ENCODE measurements around the gene RNU5B-1. TPM values are rescaled to one million over a fixed set of nuclear protein-coding genes. Genes with fewer than 3 reads are reported as not detected.

RNU5B-1 gene
- total RNA-seq, 6 donors from 2014 or later, result 22.5 to 38.1 TPM; not detected in 4

- DNase-seq, result no peak
- no peak for ATAC-seq (ENCODE audit: low FRiP score in 2 of 2)
These were observed 32.3 kb downstream of the RNU5B-1 start for GRCh38 chr15:65336493-65337435.

DNA sequence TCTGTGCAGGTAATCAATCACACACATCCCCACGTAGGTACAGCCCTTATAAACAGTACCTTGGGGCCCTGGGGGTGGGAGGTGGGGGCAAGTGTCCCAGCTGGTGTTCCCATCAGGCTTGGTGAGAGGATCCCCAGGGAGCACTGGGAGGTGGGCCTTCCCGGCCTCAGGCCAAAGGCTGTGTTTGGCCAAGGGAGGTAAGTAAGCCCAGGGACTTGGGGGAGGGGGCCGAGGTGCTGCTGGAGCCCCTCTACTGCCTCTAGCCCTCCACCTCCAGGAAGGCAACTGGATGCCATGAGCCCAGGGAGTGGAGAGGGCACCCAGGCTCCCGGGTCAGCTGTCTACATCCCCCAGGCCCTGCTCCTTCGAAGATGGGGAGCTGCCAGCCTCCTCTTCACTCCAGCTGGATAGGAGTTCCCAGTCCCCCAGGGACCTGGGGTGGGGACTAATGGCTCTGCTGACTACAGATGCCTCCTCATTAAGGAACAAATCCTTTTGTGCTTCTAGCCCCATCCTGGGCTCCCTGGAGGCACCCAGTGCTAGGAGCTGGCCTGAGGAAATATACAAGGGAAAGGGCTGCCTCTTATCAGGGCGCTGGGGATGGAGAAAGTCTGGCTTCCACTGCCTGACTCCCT is 33.1 kb downstream of the RNU5B-1 start:
- TF ChIP-seq EP300 (IDR thresholded peaks at IDR 0.05), result no peak
- TF ChIP-seq POLR2A (IDR thresholded peaks at IDR 0.05), result no peak
- TF ChIP-seq, protein P1, sequence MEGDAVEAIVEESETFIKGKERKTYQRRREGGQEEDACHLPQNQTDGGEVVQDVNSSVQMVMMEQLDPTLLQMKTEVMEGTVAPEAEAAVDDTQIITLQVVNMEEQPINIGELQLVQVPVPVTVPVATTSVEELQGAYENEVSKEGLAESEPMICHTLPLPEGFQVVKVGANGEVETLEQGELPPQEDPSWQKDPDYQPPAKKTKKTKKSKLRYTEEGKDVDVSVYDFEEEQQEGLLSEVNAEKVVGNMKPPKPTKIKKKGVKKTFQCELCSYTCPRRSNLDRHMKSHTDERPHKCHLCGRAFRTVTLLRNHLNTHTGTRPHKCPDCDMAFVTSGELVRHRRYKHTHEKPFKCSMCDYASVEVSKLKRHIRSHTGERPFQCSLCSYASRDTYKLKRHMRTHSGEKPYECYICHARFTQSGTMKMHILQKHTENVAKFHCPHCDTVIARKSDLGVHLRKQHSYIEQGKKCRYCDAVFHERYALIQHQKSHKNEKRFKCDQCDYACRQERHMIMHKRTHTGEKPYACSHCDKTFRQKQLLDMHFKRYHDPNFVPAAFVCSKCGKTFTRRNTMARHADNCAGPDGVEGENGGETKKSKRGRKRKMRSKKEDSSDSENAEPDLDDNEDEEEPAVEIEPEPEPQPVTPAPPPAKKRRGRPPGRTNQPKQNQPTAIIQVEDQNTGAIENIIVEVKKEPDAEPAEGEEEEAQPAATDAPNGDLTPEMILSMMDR (IDR thresholded peaks at IDR 0.05), result no peak
- TF ChIP-seq POLR2AphosphoS5 (IDR thresholded peaks at IDR 0.05), result no peak
- DNase-seq, result no peak
- no peaks in the 10 kb centered on the region for H3K36me3 ChIP-seq
- WGBS, 2 donors, result 67 to 79% methylated on average over 5 to 6 of the region's 6 CpGs
- H3K27me3 ChIP-seq, result no peaks in the 10 kb centered on the region
- no peak overlapping the region for H3K4me3 ChIP-seq
- no peaks in the 10 kb centered on the region for H3K4me1 ChIP-seq
- no peak for ATAC-seq (ENCODE audit: low FRiP score in 2 of 2)
- H3K27ac ChIP-seq, result no peak overlapping the region
- H3K9me3 ChIP-seq, result no peaks in the 10 kb centered on the region

More at GRCh38 chr15:65336493-65337435, 32.3 kb downstream of the RNU5B-1 start:
- TF ChIP-seq, protein P1 (IDR thresholded peaks at IDR 0.05), result no peak
- no peak for TF ChIP-seq EP300 (IDR thresholded peaks at IDR 0.05)
- no peak for TF ChIP-seq POLR2A (IDR thresholded peaks at IDR 0.05)
- TF ChIP-seq POLR2AphosphoS5 (IDR thresholded peaks at IDR 0.05), result no peak
- no peak overlapping the region for H3K27ac ChIP-seq
- no peaks in the 10 kb centered on the region for H3K27me3 ChIP-seq
- H3K4me1 ChIP-seq, result no peaks in the 10 kb centered on the region
- H3K4me3 ChIP-seq, result no peak overlapping the region
- no peaks in the 10 kb centered on the region for H3K9me3 ChIP-seq
- no peaks in the 10 kb centered on the region for H3K36me3 ChIP-seq
- WGBS, 2 donors, result 67 to 81% methylated on average over 14 to 21 of the region's 21 CpGs

DNA sequence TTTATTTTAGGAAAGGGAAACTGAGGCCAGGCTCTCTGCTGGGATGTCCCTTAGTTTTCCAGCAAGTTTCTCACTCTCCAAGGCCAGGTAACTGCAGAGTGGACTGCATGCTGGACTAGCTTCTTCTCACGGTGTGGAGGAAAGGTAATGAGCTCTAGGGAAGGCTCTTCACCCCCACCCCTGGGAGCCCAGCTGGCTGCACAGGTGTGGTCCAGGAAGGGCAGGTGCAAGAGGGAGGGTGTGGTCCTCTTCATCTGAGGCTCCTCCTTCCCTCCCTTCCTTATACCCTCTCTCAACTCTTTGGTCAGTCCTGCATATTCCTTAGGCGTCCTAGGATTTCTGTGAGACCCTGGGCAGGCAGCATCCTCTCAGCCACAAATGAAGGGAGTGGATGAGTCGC is 33.9 kb downstream of the RNU5B-1 start:
- DNase-seq (no peak), ATAC-seq (ENCODE audit: low FRiP score in 2 of 2) (no peak)
- WGBS, 2 donors, result 74 to 85% methylated on average over 2 to 3 of the region's 3 CpGs
- no peak for TF ChIP-seq POLR2AphosphoS5 (IDR thresholded peaks at IDR 0.05)
- no peak for TF ChIP-seq POLR2A (IDR thresholded peaks at IDR 0.05)
- TF ChIP-seq EP300 (IDR thresholded peaks at IDR 0.05), result no peak
- TF ChIP-seq, protein P1 (IDR thresholded peaks at IDR 0.05), result no peak
- H3K27ac ChIP-seq, result no peak overlapping the region
- H3K27me3 ChIP-seq, result no peaks in the 10 kb centered on the region
- no peak overlapping the region for H3K4me3 ChIP-seq
- no peaks in the 10 kb centered on the region for H3K36me3 ChIP-seq
- no peaks in the 10 kb centered on the region for H3K9me3 ChIP-seq
- H3K4me1 ChIP-seq, result no peaks in the 10 kb centered on the region

DNA sequence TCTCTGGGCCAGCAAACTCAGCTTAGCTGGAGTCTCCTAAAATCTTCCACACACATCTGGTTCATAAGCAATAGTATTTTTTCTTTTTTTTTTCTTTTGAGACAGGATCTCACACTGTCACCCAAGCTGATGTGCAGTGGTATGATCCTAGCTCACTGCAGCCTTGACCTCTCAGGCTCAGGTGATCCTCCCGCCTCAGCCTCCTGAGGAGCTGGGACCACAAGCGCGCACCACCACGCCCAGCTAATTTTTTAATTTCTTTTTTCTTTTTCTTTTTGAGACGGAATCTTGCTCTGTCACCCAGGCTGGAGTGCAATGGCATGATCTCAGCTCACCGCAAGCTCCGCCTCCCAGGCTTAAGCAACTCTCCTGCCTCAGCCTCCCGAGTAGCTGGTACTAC is 34.3 kb downstream of the RNU5B-1 start:
- 93 to 94% methylated on average over 8 of the region's 8 CpGs for WGBS, 2 donors
- Histone ChIP-seq H3K4me1 (no peaks in the 10 kb centered on the region), H3K36me3 (no peaks in the 10 kb centered on the region), H3K9me3 (no peaks in the 10 kb centered on the region), H3K27me3 (no peaks in the 10 kb centered on the region), H3K4me3 (no peak overlapping the region), H3K27ac (no peak overlapping the region)
- TF ChIP-seq, protein P1 (IDR thresholded peaks at IDR 0.05), result no peak
- TF ChIP-seq POLR2A (IDR thresholded peaks at IDR 0.05), result no peak
- TF ChIP-seq POLR2AphosphoS5 (IDR thresholded peaks at IDR 0.05), result no peak
- TF ChIP-seq EP300 (IDR thresholded peaks at IDR 0.05), result no peak
- no peak for DNase-seq
- no peak for ATAC-seq (ENCODE audit: low FRiP score in 2 of 2)
